Retinal pigment epithelial cell (primary cell): ENCODE data around the gene RTEL1.

Source experiments
- DNase-seq: peaks from one replicate; pipeline ENCODE4 v3.0.0-alpha.2; 2010; ENCODE audit warnings: low read depth
- H3K4me3 ChIP-seq: 2 replicates; pipeline ENCODE4 v1.5.1; 2011; ENCODE audit warnings: mild to moderate bottlenecking, low read length, control low read depth, moderate library complexity
- TF ChIP-seq, protein P1 (sequence below): conservative IDR thresholded peaks from 2 replicates; pipeline ENCODE4 v1.5.1; 2011; ENCODE audit warnings: low read depth, low read length, control low read depth, inconsistent platforms

Gene RTEL1

DNA sequence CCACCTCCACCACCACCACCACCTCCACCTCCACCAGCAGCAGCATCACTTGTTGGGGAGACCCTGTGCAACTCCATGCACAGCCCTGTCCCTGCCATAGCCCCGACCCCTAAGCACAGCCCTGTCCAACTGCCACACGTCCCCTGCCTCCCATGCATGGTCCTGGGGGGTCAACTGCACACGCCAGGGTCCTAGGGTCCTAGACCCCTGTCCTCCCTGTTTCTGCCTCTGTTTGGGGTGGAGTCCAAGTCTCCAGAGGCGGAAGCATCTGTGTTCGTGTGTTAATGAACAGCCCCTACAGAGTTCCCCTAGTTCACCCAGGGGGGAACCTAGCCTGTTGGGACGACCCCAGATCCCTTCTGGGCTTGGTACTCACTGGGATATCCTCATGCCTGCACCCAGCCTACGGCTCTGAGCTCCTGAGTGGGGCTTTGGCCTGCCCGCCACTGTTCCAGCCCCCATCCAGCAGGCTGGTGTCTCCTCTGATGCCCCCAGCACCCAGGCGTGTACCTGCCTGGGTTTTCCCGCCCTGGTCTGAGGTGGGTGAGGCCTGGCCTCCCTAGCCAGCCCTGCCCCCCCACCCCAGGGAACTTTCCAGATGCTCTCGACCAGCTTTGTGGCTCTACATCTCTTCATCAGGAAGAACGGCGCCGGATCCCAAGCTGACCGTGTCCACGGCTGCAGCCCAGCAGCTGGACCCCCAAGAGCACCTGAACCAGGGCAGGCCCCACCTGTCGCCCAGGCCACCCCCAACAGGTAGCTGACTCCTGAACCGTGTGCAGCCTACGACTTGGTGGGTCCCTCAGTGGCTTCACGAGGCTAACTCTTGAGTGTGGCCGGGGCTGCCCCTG lies 35.8 kb downstream of the RTEL1 start:
- DNase-seq, result no peak
- TF ChIP-seq, protein P1, sequence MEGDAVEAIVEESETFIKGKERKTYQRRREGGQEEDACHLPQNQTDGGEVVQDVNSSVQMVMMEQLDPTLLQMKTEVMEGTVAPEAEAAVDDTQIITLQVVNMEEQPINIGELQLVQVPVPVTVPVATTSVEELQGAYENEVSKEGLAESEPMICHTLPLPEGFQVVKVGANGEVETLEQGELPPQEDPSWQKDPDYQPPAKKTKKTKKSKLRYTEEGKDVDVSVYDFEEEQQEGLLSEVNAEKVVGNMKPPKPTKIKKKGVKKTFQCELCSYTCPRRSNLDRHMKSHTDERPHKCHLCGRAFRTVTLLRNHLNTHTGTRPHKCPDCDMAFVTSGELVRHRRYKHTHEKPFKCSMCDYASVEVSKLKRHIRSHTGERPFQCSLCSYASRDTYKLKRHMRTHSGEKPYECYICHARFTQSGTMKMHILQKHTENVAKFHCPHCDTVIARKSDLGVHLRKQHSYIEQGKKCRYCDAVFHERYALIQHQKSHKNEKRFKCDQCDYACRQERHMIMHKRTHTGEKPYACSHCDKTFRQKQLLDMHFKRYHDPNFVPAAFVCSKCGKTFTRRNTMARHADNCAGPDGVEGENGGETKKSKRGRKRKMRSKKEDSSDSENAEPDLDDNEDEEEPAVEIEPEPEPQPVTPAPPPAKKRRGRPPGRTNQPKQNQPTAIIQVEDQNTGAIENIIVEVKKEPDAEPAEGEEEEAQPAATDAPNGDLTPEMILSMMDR, result no peak

DNA sequence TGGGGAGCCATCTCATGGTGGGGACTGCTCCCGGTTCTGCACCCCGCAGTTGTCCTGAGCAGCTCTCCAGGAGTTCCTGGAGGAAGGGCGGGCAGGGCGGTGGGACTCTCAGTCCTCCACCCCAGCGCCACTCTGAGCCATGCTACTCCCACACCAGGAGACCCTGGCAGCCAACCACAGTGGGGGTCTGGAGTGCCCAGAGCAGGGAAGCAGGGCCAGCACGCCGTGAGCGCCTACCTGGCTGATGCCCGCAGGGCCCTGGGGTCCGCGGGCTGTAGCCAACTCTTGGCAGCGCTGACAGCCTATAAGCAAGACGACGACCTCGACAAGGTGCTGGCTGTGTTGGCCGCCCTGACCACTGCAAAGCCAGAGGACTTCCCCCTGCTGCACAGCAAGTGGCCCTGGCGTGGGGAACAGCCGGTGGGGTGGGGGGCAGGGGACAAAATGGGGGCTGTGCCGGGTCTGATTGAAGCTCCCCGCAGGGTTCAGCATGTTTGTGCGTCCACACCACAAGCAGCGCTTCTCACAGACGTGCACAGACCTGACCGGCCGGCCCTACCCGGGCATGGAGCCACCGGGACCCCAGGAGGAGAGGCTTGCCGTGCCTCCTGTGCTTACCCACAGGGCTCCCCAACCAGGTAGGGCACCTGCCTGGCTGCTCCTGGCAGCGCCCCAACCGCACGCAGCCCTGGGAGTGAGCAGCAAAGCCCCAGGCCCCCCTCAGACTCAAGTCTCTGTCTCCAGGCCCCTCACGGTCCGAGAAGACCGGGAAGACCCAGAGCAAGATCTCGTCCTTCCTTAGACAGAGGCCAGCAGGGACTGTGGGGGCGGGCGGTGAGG lies 36.7 kb downstream of the RTEL1 start:
- no peak overlapping the region for H3K4me3 ChIP-seq
- TF ChIP-seq, protein P1, result no peak
- DNase-seq, result no peak

More for the DNA sequence above, 35.8 kb downstream of the RTEL1 start:
- H3K4me3 ChIP-seq, result no peak overlapping the region

DNA sequence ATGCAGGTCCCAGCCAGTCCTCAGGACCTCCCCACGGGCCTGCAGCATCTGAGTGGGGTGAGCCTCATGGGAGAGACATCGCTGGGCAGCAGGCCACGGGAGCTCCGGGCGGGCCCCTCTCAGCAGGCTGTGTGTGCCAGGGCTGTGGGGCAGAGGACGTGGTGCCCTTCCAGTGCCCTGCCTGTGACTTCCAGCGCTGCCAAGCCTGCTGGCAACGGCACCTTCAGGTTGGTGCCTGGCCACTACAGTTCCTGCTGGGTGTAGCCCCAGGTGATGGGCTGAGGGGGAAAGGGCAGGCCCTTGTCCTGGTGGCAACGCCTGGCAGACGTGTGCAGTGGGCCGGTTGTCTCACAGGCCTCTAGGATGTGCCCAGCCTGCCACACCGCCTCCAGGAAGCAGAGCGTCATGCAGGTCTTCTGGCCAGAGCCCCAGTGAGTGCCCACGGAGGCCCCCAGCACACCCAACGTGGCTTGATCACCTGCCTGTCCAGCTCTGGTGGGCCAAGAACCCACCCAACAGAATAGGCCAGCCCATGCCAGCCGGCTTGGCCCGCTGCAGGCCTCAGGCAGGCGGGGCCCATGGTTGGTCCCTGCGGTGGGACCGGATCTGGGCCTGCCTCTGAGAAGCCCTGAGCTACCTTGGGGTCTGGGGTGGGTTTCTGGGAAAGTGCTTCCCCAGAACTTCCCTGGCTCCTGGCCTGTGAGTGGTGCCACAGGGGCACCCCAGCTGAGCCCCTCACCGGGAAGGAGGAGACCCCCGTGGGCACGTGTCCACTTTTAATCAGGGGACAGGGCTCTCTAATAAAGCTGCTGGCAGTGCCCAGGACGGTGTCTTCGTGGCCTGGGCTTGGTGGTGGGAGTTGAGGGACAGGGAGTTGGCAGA lies 37.6 kb downstream of the RTEL1 start:
- TF ChIP-seq, protein P1, result no peak
- no peak overlapping the region for H3K4me3 ChIP-seq
- DNase-seq, result no peak

DNA sequence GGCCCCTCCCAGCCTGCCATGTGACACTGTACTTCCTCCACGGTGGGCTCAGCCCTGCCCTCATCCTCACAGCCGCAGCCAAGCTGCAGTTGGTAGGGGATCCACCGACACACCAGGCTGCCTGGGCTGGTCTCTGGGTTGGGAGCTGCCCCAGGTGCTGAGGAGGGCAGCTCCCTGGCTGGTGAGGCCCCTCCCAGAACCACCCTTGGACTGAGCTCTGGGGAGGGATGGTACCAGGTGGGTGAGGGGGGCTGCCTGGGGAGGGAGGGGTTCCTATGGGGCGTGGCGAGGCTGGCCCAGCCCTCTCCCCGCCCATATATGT lies 38.2 kb downstream of the RTEL1 start:
- TF ChIP-seq, protein P1, result no peak
- H3K4me3 ChIP-seq, result peak overlapping the region; percentile 37
- DNase-seq, result no peak

DNA sequence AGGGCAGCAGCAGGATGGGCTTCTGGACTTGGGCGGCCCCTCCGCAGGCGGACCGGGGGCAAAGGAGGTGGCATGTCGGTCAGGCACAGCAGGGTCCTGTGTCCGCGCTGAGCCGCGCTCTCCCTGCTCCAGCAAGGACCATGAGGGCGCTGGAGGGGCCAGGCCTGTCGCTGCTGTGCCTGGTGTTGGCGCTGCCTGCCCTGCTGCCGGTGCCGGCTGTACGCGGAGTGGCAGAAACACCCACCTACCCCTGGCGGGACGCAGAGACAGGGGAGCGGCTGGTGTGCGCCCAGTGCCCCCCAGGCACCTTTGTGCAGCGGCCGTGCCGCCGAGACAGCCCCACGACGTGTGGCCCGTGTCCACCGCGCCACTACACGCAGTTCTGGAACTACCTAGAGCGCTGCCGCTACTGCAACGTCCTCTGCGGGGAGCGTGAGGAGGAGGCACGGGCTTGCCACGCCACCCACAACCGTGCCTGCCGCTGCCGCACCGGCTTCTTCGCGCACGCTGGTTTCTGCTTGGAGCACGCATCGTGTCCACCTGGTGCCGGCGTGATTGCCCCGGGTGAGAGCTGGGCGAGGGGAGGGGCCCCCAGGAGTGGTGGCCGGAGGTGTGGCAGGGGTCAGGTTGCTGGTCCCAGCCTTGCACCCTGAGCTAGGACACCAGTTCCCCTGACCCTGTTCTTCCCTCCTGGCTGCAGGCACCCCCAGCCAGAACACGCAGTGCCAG lies 38.7 kb downstream of the RTEL1 start, which contains the start of gene TNFRSF6B:
TSS of gene TNFRSF6B (plus strand) at position 25 of the 729 bp plus-strand sequence. CDS start at position 141, 116 bp downstream.
- DNase-seq, result no peak
- TF ChIP-seq, protein P1, result no peak
- peak within 1 kb of the TSS; percentile 37 for H3K4me3 ChIP-seq

DNA sequence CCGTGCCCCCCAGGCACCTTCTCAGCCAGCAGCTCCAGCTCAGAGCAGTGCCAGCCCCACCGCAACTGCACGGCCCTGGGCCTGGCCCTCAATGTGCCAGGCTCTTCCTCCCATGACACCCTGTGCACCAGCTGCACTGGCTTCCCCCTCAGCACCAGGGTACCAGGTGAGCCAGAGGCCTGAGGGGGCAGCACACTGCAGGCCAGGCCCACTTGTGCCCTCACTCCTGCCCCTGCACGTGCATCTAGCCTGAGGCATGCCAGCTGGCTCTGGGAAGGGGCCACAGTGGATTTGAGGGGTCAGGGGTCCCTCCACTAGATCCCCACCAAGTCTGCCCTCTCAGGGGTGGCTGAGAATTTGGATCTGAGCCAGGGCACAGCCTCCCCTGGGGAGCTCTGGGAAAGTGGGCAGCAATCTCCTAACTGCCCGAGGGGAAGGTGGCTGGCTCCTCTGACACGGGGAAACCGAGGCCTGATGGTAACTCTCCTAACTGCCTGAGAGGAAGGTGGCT lies 39.3 kb downstream of the RTEL1 start:
- TF ChIP-seq, protein P1, result no peak
- no peak for DNase-seq
- H3K4me3 ChIP-seq, result peak overlapping the region; percentile 37
